ENCODE measurements around the gene SPAG6. TPM values are rescaled to one million over a fixed set of nuclear protein-coding genes. Genes with fewer than 3 reads are reported as not detected.
A peak's percentile ranks its signal among the peaks of the same experiment; 100 is the strongest.

The SPAG6 gene
- total and polyA plus RNA-seq, 9 of the 15 experiments (the other 6 are each of a cell fraction or from before 2014, with no cell fraction given), result 3.5 to 23.1 (median 11.8) TPM

GRCh38 chr10:22369434-22370072 lies 24.3 kb downstream of the SPAG6 start (continued):
- TF ChIP-seq CUX1 (CRISPR knock-in tag; IDR thresholded peaks at IDR 0.05) (no peak), POLR2H (tag; IDR thresholded peaks at IDR 0.05; ENCODE audit: low read depth) (0 out of 2 replicates have a peak, but pooled peaks have one; percentile 42), RAD51 (IDR thresholded peaks at IDR 0.05; ENCODE audit: borderline replicate concordance, low read depth) (no peak), TCF3 (CRISPR knock-in tag; IDR thresholded peaks at IDR 0.05) (no peak), POLR2G (IDR thresholded peaks at IDR 0.05; ENCODE audit: low read depth, low read length) (no peak), CTCFL (IDR thresholded peaks at IDR 0.05; ENCODE audit: borderline replicate concordance, insufficient read depth, low read depth, low read length, poor library complexity, severe bottlenecking) (no peak), SRSF7 (optimal IDR thresholded peaks at IDR 0.05; ENCODE audit: low read depth, low read length) (no peak), ADNP (tag; IDR thresholded peaks at IDR 0.05) (0 out of 2 replicates have a peak, but pooled peaks have one; percentile 30), FOXM1 (IDR thresholded peaks at IDR 0.05; ENCODE audit: low read depth) (no peak; the same call in 1 of the 2 replicates), FOXM1 (CRISPR knock-in tag; IDR thresholded peaks at IDR 0.05; ENCODE audit: low read depth) (no peak), HDAC2 (IDR thresholded peaks at IDR 0.05) (peak; percentile 77; the same call in 1 of the 2 replicates), SIX5 (IDR thresholded peaks at IDR 0.05; ENCODE audit: borderline replicate concordance in 1 of 2, insufficient read depth in 1 of 2, low read depth in 1 of 2, low read length in 2 of 2) (no peak), ZNF217 (CRISPR knock-in tag; IDR thresholded peaks at IDR 0.05) (no peak), HOXB6 (CRISPR knock-in tag; IDR thresholded peaks at IDR 0.05; ENCODE audit: borderline replicate concordance) (no peak), SIN3B (IDR thresholded peaks at IDR 0.05; ENCODE audit: low read depth) (no peak)
- TF ChIP-seq, protein P1, sequence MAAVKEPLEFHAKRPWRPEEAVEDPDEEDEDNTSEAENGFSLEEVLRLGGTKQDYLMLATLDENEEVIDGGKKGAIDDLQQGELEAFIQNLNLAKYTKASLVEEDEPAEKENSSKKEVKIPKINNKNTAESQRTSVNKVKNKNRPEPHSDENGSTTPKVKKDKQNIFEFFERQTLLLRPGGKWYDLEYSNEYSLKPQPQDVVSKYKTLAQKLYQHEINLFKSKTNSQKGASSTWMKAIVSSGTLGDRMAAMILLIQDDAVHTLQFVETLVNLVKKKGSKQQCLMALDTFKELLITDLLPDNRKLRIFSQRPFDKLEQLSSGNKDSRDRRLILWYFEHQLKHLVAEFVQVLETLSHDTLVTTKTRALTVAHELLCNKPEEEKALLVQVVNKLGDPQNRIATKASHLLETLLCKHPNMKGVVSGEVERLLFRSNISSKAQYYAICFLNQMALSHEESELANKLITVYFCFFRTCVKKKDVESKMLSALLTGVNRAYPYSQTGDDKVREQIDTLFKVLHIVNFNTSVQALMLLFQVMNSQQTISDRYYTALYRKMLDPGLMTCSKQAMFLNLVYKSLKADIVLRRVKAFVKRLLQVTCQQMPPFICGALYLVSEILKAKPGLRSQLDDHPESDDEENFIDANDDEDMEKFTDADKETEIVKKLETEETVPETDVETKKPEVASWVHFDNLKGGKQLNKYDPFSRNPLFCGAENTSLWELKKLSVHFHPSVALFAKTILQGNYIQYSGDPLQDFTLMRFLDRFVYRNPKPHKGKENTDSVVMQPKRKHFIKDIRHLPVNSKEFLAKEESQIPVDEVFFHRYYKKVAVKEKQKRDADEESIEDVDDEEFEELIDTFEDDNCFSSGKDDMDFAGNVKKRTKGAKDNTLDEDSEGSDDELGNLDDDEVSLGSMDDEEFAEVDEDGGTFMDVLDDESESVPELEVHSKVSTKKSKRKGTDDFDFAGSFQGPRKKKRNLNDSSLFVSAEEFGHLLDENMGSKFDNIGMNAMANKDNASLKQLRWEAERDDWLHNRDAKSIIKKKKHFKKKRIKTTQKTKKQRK (IDR thresholded peaks at IDR 0.05; ENCODE audit: borderline replicate concordance, low read depth, low read length), result no peak
